HCT116 (cell line): Measurements from ENCODE around the gene TMEM247. TPM values are rescaled to one million over a fixed set of nuclear protein-coding genes. Genes with fewer than 3 reads are reported as not detected.

Source experiments
- ATAC-seq: fragments of 200-7000 bp; cut with Tn5 transposase; 2 replicates; pipeline ENCODE4 v1.9.1; 2020; ENCODE audit warnings: mild to moderate bottlenecking, moderate library complexity
- BruUV-seq: library from RNA; stranded (reverse); fragments of 400-500 nt; replicated peaks from 2 replicates; lab custom pipeline; 2021; lab: Mats Ljungman, UMichigan
- CTCF ChIA-PET: fragments of 300-600 bp; sonication (Branson Sonifier 250); formaldehyde crosslinking; loops from one replicate; lab custom pipeline; 2021; ENCODE audit warnings: antibody characterized with exemption; lab: Charles Lee
- POLR2A ChIA-PET: fragments of 300-600, 350-600 bp; sonication (Branson Sonifier 250); formaldehyde crosslinking; loops from one replicate; lab custom pipeline; 2021; ENCODE audit warnings: antibody characterized with exemption; lab: Charles Lee
- RAD21 ChIA-PET, 2 experiments: fragments of 300-600 bp; sonication (Branson Sonifier 250); formaldehyde crosslinking; loops; one replicate each; lab custom pipeline; 2023; ENCODE audit warnings: low total read pairs in 2 of 2; ENCODE audit not compliant: uncharacterized antibody in 2 of 2, unreplicated experiment in 2 of 2, low non-redundant PET in 1 of 2; lab: Charles Lee
- DNase-seq: peaks from one replicate; pipeline ENCODE4 v3.0.0-alpha.2; 2010; ENCODE audit warnings: low read depth, low spot score
- H2AFZ ChIP-seq: fragments of 200-600 bp; shearing (Covaris generic), sonication (generic); 2 replicates; pipeline ENCODE4 v1.6.1; 2017; ENCODE audit warnings: low read depth, mixed run types, mixed read lengths, antibody characterized with exemption, low read length; ENCODE audit not compliant: poor library complexity, severe bottlenecking
- H3K27ac ChIP-seq: 2 replicates; pipeline ENCODE4 v1.5.1; 2012; ENCODE audit warnings: low read depth, low read length
- H3K27me3 ChIP-seq: fragments of 200-600 bp; sonication (generic); 2 replicates; pipeline ENCODE4 v1.6.1; 2016; ENCODE audit warnings: mixed run types, low read length, mixed read lengths; ENCODE audit not compliant: insufficient read depth
- H3K36me3 ChIP-seq, 2 experiments: fragments of 200-500 bp in 1 of 2; fragments of 200-600 bp in 1 of 2; sonication (Bioruptor generic) in 1 of 2; sonication (generic) in 1 of 2; 2 replicates each; pipeline versions ENCODE4 v1.5.1 to v1.6.1; 2014 to 2016; ENCODE audit warnings: low read length in 2 of 2, inconsistent platforms in 1 of 2, mixed read lengths in 1 of 2, mixed run types in 1 of 2; ENCODE audit not compliant: insufficient read depth in 2 of 2, control insufficient read depth in 1 of 2
- H3K4me1 ChIP-seq, 2 experiments: fragments of 200-600 bp in 1 of 2; sonication (generic) in 1 of 2; 2 replicates each; pipeline versions ENCODE4 v1.5.1 to v1.6.1; 2012 to 2017; ENCODE audit warnings: low read length in 2 of 2, inconsistent platforms in 1 of 2, mild to moderate bottlenecking in 1 of 2, mixed read lengths in 1 of 2, mixed run types in 1 of 2, moderate library complexity in 1 of 2; ENCODE audit not compliant: insufficient read depth in 2 of 2, control insufficient read depth in 1 of 2
- H3K4me2 ChIP-seq: fragments of 200-600 bp; sonication (generic); 2 replicates; pipeline ENCODE4 v1.6.1; 2017; ENCODE audit warnings: mixed run types, low read length, mixed read lengths
- H3K4me3 ChIP-seq, 2 experiments: fragments of 200-600 bp in 1 of 2; sonication (generic) in 1 of 2; replicated peaks in 1 of 2; 2 replicates each; pipeline ENCODE4 v1.5.1; 2011 to 2016; ENCODE audit warnings: low read length in 2 of 2, control low read depth in 1 of 2, low read depth in 1 of 2, mild to moderate bottlenecking in 1 of 2, mixed read lengths in 1 of 2, mixed run types in 1 of 2
- H3K79me2 ChIP-seq: fragments of 200-600 bp; sonication (generic); 2 replicates; pipeline ENCODE4 v1.6.1; 2017; ENCODE audit warnings: mild to moderate bottlenecking, mixed run types, low read length, moderate library complexity, mixed read lengths; ENCODE audit not compliant: insufficient read depth
- H3K9ac ChIP-seq: fragments of 200-600 bp; sonication (generic); 2 replicates; pipeline ENCODE4 v1.6.1; 2016; ENCODE audit warnings: low read length, mixed read lengths
- H3K9me2 ChIP-seq: fragments of 200-600 bp; sonication (generic), shearing (Covaris generic); 2 replicates; pipeline ENCODE4 v1.6.1; 2017; ENCODE audit warnings: mixed run types, mild to moderate bottlenecking, moderate library complexity; ENCODE audit not compliant: insufficient read depth
- H3K9me3 ChIP-seq, 2 experiments: fragments of 200-500 bp in 1 of 2; fragments of 200-600 bp in 1 of 2; sonication (Bioruptor generic) in 1 of 2; sonication (generic) in 1 of 2; 2 replicates each; pipeline ENCODE4 v1.6.1; 2014 to 2017; ENCODE audit warnings: low read length in 2 of 2, mixed read lengths in 2 of 2, inconsistent platforms in 1 of 2, low read depth in 1 of 2, mild to moderate bottlenecking in 1 of 2, mixed run types in 1 of 2, moderate library complexity in 1 of 2; ENCODE audit not compliant: control insufficient read depth in 1 of 2, insufficient read depth in 1 of 2
- H4K20me1 ChIP-seq: fragments of 200-600 bp; sonication (generic), shearing (Covaris generic); 2 replicates; pipeline ENCODE4 v1.6.1; 2017; ENCODE audit warnings: mixed run types, mild to moderate bottlenecking, moderate library complexity; ENCODE audit not compliant: insufficient read depth
- ATF3 ChIP-seq: IDR thresholded peaks from 2 replicates; pipeline ENCODE4 v1.6.1; 2012
- CBX3 ChIP-seq: IDR thresholded peaks from 2 replicates; pipeline ENCODE4 v1.6.1; 2012; ENCODE audit warnings: low read depth
- CEBPB ChIP-seq: IDR thresholded peaks from 2 replicates; pipeline ENCODE4 v1.6.1; 2012; ENCODE audit warnings: low read depth
- EGR1 ChIP-seq: IDR thresholded peaks from 2 replicates; pipeline ENCODE4 v1.6.1; 2012; ENCODE audit warnings: low read depth
- ELF1 ChIP-seq: IDR thresholded peaks from 2 replicates; pipeline ENCODE4 v1.6.1; 2012; ENCODE audit warnings: low read depth, borderline replicate concordance
- EZH2phosphoT487 ChIP-seq: fragments of 200-600 bp; IDR thresholded peaks from 2 replicates; pipeline ENCODE4 v1.6.1; 2018; ENCODE audit warnings: antibody characterized with exemption, borderline replicate concordance
- JUND ChIP-seq: IDR thresholded peaks from 2 replicates; pipeline ENCODE4 v1.6.1; 2012
- RAD21 ChIP-seq: IDR thresholded peaks from 2 replicates; pipeline ENCODE4 v1.6.1; 2012; ENCODE audit warnings: low read depth, mild to moderate bottlenecking
- REST ChIP-seq: IDR thresholded peaks from 2 replicates; pipeline ENCODE4 v1.6.1; 2012; ENCODE audit warnings: low read depth
- SP1 ChIP-seq: IDR thresholded peaks from 2 replicates; pipeline ENCODE4 v1.6.1; 2012; ENCODE audit warnings: low read depth
- SRF ChIP-seq: IDR thresholded peaks from 2 replicates; pipeline ENCODE4 v1.6.1; 2012; ENCODE audit warnings: low read depth
- TCF7L2 ChIP-seq: IDR thresholded peaks from 2 replicates; pipeline ENCODE4 v1.7.0; 2011; ENCODE audit warnings: borderline replicate concordance, inconsistent platforms; ENCODE audit not compliant: insufficient read depth, insufficient read length; ENCODE audit errors: extremely low read depth
- YY1 ChIP-seq: IDR thresholded peaks from 2 replicates; pipeline ENCODE4 v1.6.1; 2011; ENCODE audit warnings: low read length, low read depth, moderate library complexity, mild to moderate bottlenecking; ENCODE audit not compliant: insufficient replicate concordance; ENCODE audit errors: extremely low read depth
- ZFX ChIP-seq: fragments of 450-650 bp; IDR thresholded peaks from 2 replicates; pipeline ENCODE4 v1.6.1; 2017
- ZNF274 ChIP-seq: fragments of 200-500 bp; sonication (Bioruptor generic); IDR thresholded peaks from 2 replicates; pipeline ENCODE4 v1.6.1; 2014; ENCODE audit warnings: mild to moderate bottlenecking, low read depth, low read length, inconsistent platforms
- intact Hi-C: fragments of 100-400 bp; cut with micrococcal nuclease; formaldehyde crosslinking; loops from 2 replicates; pipeline ENCODE4 v1.10.0; 2022
- total RNA-seq: library from RNA; stranded (reverse); gene quantifications from one replicate; pipeline ENCODE4 v1.2.1, GENCODE V29; 2021; ENCODE audit not compliant: unreplicated experiment
- TF ChIP-seq, protein P1 (sequence below): IDR thresholded peaks from 2 replicates; pipeline ENCODE4 v1.6.1; 2012
- TF ChIP-seq, protein P2 (sequence below): IDR thresholded peaks from 2 replicates; pipeline ENCODE4 v1.6.1; 2011; ENCODE audit warnings: mild to moderate bottlenecking, low read length, moderate library complexity; ENCODE audit not compliant: insufficient replicate concordance; ENCODE audit errors: extremely low read depth
- TF ChIP-seq, protein P3 (sequence below), 3 experiments: fragments of 200-600 bp in 1 of 3; sonication (generic) in 1 of 3; IDR thresholded peaks in 2 of 3; conservative IDR thresholded peaks in 1 of 3; 2 replicates each; pipeline ENCODE4 v1.5.1; 2012 to 2017; ENCODE audit warnings: low read depth in 2 of 3, low read length in 2 of 3, antibody characterized with exemption in 1 of 3, borderline replicate concordance in 1 of 3, control low read depth in 1 of 3, mild to moderate bottlenecking in 1 of 3, mixed read lengths in 1 of 3, mixed run types in 1 of 3, moderate library complexity in 1 of 3; ENCODE audit not compliant: insufficient read depth in 1 of 3

TMEM247 gene
- total RNA-seq, 1 experiment from 2014 or later = not detected

GRCh38 chr2:46493971-46494250 lies 14.5 kb downstream of the TMEM247 start:
- intact Hi-C loops = no loop called here
- H3K36me3 ChIP-seq = no peaks in the 10 kb centered on the region
- H3K9me3 ChIP-seq = no peaks in the 10 kb centered on the region
- DNase-seq = no peak
- no peak overlapping the region for H3K9ac ChIP-seq
- H3K4me3 ChIP-seq = no peak overlapping the region
- RAD21 ChIA-PET = no interaction called here
- no peak for ATAC-seq
- H3K27ac ChIP-seq = no peak overlapping the region
- BruUV-seq = no TSS peak
- no peaks in the 10 kb centered on the region for H3K79me2 ChIP-seq
- no peak overlapping the region for H2AFZ ChIP-seq
- no peaks in the 10 kb centered on the region for H4K20me1 ChIP-seq
- H3K27me3 ChIP-seq = no peaks in the 10 kb centered on the region
- TF ChIP-seq ELF1 (no peak), CEBPB (no peak), SP1 (no peak), JUND (no peak), RAD21 (no peak), ZNF274 (no peak), EZH2phosphoT487 (no peak), SRF (no peak), EGR1 (no peak), YY1 (no peak), REST (no peak), ZFX (no peak), TCF7L2 (no peak), ATF3 (no peak), CBX3 (no peak)
- TF ChIP-seq, protein P1, sequence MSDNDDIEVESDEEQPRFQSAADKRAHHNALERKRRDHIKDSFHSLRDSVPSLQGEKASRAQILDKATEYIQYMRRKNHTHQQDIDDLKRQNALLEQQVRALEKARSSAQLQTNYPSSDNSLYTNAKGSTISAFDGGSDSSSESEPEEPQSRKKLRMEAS = no peak
- TF ChIP-seq, protein P2, sequence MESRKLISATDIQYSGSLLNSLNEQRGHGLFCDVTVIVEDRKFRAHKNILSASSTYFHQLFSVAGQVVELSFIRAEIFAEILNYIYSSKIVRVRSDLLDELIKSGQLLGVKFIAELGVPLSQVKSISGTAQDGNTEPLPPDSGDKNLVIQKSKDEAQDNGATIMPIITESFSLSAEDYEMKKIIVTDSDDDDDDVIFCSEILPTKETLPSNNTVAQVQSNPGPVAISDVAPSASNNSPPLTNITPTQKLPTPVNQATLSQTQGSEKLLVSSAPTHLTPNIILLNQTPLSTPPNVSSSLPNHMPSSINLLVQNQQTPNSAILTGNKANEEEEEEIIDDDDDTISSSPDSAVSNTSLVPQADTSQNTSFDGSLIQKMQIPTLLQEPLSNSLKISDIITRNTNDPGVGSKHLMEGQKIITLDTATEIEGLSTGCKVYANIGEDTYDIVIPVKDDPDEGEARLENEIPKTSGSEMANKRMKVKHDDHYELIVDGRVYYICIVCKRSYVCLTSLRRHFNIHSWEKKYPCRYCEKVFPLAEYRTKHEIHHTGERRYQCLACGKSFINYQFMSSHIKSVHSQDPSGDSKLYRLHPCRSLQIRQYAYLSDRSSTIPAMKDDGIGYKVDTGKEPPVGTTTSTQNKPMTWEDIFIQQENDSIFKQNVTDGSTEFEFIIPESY = no peak
- TF ChIP-seq, protein P3, sequence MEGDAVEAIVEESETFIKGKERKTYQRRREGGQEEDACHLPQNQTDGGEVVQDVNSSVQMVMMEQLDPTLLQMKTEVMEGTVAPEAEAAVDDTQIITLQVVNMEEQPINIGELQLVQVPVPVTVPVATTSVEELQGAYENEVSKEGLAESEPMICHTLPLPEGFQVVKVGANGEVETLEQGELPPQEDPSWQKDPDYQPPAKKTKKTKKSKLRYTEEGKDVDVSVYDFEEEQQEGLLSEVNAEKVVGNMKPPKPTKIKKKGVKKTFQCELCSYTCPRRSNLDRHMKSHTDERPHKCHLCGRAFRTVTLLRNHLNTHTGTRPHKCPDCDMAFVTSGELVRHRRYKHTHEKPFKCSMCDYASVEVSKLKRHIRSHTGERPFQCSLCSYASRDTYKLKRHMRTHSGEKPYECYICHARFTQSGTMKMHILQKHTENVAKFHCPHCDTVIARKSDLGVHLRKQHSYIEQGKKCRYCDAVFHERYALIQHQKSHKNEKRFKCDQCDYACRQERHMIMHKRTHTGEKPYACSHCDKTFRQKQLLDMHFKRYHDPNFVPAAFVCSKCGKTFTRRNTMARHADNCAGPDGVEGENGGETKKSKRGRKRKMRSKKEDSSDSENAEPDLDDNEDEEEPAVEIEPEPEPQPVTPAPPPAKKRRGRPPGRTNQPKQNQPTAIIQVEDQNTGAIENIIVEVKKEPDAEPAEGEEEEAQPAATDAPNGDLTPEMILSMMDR (IDR thresholded peaks at IDR 0.05 in 2 of 3, conservative IDR thresholded peaks at IDR 0.05 in 1 of 3; ENCODE audit: borderline replicate concordance in 1 of 3, insufficient read depth in 1 of 3, low read depth in 2 of 3, low read length in 2 of 3) = no peak
- TF ChIP-seq, all 23 proteins: peak for 0
- Histone ChIP-seq H3K9me2 (no peaks in the 10 kb centered on the region), H3K4me1 (peaks cover 7 to 24% of the 10 kb centered on the region in 2 experiments; a peak in 3 of 4 replicates), H3K4me2 (peak overlapping the region; percentile 63)
- ChIA-PET POLR2A (no interaction called here), CTCF (no interaction called here)
